ENCODE results near the gene ELOVL4.

The ELOVL4 gene

DNA sequence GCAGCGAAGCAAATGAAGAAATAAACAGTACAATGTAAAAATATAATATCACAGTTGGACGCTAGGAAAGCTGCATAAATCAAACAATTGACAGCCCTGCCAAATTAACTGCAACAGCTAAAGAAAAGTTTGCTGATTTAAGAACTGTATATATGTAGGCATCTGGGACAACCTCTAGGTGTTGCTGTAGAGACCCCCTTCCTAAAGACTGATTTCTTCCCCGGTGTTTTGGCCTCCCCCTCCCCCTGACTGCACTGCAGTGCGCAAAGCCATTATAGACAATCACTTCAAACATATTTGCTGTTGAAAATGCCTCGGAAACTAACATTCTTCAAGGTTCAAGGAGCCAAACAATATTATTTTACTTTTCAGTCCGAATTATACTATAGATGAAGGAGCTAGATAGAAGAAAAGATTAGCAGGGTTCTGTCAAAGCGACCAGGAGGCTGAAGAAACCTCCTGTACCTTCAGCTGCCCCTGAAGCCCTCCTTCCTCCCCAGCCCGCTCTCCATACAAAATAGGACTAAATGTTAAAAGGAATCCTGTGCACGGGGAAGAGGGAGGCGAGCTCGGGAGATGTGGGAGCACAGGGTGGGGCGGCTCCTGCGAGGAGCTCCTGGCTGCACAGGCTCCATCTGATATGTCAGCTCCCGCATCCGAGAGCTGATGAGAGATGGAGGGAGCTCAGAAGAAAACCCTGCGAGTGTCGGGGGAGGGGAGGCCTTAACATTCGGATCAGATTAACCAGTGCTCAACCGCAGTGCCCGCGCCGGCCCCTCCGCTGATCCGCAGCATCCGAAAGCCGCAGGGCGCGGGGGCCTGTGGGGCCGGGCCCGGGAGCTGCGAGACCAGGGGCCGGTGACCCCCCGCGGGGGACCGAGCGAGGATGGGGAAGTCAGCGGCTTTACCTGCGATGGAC lies 822 bp downstream of the ELOVL4 start:
- no peak for DNase-seq (ENCODE audit: low read depth)
- H3K4me3 ChIP-seq (ENCODE audit: control insufficient read depth, low read depth, low read length): peak overlapping the region; percentile 80
- TF ChIP-seq, protein P1, sequence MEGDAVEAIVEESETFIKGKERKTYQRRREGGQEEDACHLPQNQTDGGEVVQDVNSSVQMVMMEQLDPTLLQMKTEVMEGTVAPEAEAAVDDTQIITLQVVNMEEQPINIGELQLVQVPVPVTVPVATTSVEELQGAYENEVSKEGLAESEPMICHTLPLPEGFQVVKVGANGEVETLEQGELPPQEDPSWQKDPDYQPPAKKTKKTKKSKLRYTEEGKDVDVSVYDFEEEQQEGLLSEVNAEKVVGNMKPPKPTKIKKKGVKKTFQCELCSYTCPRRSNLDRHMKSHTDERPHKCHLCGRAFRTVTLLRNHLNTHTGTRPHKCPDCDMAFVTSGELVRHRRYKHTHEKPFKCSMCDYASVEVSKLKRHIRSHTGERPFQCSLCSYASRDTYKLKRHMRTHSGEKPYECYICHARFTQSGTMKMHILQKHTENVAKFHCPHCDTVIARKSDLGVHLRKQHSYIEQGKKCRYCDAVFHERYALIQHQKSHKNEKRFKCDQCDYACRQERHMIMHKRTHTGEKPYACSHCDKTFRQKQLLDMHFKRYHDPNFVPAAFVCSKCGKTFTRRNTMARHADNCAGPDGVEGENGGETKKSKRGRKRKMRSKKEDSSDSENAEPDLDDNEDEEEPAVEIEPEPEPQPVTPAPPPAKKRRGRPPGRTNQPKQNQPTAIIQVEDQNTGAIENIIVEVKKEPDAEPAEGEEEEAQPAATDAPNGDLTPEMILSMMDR (IDR thresholded peaks at IDR 0.05; ENCODE audit: control insufficient read depth, insufficient read depth, low read depth, low read length, missing control alignments): peak; percentile 47

DNA sequence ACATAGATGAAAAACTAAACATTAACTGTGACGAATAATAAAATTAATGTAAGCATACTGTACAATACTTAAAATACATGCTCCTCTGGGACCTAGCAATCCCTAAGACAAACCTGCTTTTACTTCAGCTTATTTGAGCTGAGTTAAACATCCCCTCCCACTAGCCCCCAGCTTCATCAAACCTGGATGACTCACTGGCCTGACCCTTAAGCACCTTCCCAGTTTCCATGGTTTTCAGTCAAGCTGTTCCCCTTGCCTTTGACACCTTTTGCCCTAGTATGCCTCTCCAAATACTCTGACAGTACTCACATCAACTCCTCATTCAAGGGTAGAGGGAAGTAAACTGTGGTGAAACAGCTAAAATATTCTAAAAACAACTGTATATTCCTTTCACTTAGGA lies 4.2 kb downstream of the ELOVL4 start:
- TF ChIP-seq, protein P1 (IDR thresholded peaks at IDR 0.05; ENCODE audit: control insufficient read depth, insufficient read depth, low read depth, low read length, missing control alignments): no peak
- DNase-seq (ENCODE audit: low read depth): no peak
- no peak overlapping the region for H3K4me3 ChIP-seq (ENCODE audit: control insufficient read depth, low read depth, low read length)

DNA sequence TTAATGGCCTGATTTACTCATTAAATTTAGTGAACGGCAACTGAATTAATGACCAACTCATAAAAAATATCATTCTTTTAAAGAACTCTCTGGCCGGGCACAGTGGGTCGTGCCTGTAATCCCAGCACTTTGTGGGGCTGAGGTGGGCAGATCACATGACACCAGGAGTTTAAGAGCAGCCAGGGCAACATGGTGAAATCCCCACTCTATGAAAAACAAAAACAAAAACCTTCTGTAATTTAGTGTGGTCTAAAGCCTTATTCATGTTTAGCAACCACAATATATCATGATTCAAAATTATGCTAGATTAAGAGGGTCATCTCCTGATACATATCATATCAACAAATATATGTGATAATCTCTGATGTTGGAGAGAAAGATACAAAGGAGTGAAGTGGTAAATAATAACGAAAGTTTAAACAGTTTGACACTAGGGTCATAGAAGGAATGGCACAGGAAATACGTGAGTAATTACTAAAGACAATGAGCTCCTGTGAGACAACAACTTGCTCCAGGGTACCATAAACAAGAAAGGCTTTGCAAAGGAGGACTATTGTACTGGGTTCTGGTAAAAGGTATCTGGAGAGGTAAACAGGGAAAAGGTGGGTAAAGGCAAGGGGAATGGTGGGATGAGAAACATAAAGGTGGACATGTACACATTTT lies 5.7 kb downstream of the ELOVL4 start:
- DNase-seq (ENCODE audit: low read depth): no peak
- TF ChIP-seq, protein P1 (IDR thresholded peaks at IDR 0.05; ENCODE audit: control insufficient read depth, insufficient read depth, low read depth, low read length, missing control alignments): no peak
- H3K4me3 ChIP-seq (ENCODE audit: control insufficient read depth, low read depth, low read length): no peak overlapping the region

DNA sequence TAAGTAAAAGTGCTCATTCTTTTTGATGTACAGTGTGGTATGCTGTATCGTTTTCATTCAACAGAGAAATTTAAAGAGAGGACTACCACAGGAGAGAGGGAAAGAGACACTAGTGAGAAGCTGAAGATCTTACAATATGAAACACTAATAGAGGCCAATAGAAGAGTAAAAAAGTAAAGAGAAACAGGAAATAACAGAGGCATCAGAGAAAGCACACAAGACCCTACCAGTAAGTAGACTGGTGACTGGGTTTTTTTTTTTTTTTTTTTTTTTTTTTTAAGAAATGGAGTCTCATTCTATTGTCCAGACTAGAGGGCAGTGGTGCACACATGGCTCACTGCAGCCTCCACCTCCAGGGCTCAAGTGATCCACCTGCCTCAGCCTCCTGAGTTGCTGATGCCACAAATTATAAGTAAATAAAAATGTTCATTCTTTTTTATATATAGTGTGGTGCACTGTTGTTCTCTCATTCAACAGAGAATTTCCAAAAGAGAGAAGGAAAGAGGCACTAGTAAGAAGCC lies 18.8 kb downstream of the ELOVL4 start:
- TF ChIP-seq, protein P1 (IDR thresholded peaks at IDR 0.05; ENCODE audit: control insufficient read depth, insufficient read depth, low read depth, low read length, missing control alignments): no peak
- H3K4me3 ChIP-seq (ENCODE audit: control insufficient read depth, low read depth, low read length): no peak overlapping the region
- DNase-seq (ENCODE audit: low read depth): no peak

DNA sequence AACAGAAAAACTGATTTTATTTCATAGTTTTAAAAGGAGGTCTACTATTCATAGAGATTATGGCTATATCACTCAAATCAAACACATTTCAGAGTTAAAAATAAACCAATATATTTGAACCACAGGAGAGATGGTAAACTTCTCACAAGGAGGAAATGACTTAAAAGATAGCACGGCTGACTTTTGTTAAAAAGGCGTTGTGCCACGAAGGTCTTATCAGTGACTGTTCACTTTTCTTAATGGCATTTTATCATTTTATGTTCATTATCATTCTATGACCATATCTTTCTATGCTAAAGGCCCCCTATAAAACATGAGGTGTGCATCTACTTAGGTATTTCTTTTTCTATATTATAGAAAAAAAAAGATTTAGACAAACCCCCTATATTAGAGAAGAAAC lies 19.6 kb downstream of the ELOVL4 start:
- no peak for DNase-seq (ENCODE audit: low read depth)

DNA sequence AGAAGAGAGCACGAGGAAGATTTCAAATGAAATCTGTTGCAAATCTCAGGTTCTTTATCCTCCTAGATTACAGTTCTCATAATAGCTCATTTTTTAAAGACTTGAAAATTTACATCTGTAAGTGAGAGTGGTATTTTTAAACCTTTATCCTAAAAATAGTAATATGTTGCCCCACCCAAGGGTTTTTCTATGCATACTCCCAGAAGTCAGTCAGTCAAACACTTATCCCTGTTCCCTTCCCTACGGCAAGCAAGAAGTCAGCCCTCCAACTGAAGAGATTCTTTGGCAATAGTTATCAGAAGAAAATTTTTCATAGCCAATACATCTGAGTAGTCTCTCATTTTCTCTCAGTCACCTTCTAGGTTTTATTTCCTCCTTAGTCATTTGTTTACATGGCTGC lies 24.1 kb downstream of the ELOVL4 start:
- TF ChIP-seq, protein P1 (IDR thresholded peaks at IDR 0.05; ENCODE audit: control insufficient read depth, insufficient read depth, low read depth, low read length, missing control alignments): no peak
- no peak for DNase-seq (ENCODE audit: low read depth)
- H3K4me3 ChIP-seq (ENCODE audit: control insufficient read depth, low read depth, low read length): no peak overlapping the region

More for the DNA sequence above, 19.6 kb downstream of the ELOVL4 start:
- TF ChIP-seq, protein P1 (IDR thresholded peaks at IDR 0.05; ENCODE audit: control insufficient read depth, insufficient read depth, low read depth, low read length, missing control alignments): no peak
- H3K4me3 ChIP-seq (ENCODE audit: control insufficient read depth, low read depth, low read length): no peak overlapping the region
